Effector memory CD4-positive, alpha-beta T cell (primary cell): Measurements from ENCODE around the gene AP4B1.

Experiments
- DNase-seq, 3 donors: peaks; one replicate each; pipeline ENCODE4 v3.0.0-alpha.2; 2020
- H3K27ac ChIP-seq: 2 replicates; pipeline ENCODE4 v1.7.0; 2013; ENCODE audit warnings: mild to moderate bottlenecking, low read length, moderate library complexity; ENCODE audit not compliant: insufficient read depth, poor library complexity, severe bottlenecking
- H3K27me3 ChIP-seq: replicated peaks from 2 replicates; pipeline ENCODE4 v1.7.0; 2013; ENCODE audit warnings: mild to moderate bottlenecking, low read length; ENCODE audit not compliant: insufficient read depth, control insufficient read depth, poor library complexity, severe bottlenecking
- H3K36me3 ChIP-seq: 2 replicates; pipeline ENCODE4 v1.7.0; 2013; ENCODE audit warnings: mild to moderate bottlenecking, low read length, moderate library complexity; ENCODE audit not compliant: control insufficient read depth, insufficient read depth
- H3K4me1 ChIP-seq: 2 replicates; pipeline ENCODE4 v1.7.0; 2013; ENCODE audit warnings: low read length, mild to moderate bottlenecking; ENCODE audit not compliant: control insufficient read depth, insufficient read depth, poor library complexity, severe bottlenecking
- H3K4me3 ChIP-seq: 2 replicates; pipeline ENCODE4 v1.7.0; 2013; ENCODE audit warnings: low read length, low read depth, mild to moderate bottlenecking; ENCODE audit not compliant: insufficient read depth, poor library complexity, severe bottlenecking
- H3K9me3 ChIP-seq: 2 replicates; pipeline ENCODE4 v1.7.0; 2013; ENCODE audit warnings: mild to moderate bottlenecking, low read length, moderate library complexity; ENCODE audit not compliant: control insufficient read depth

Gene AP4B1

GRCh38 chr1:113849072-113849471 lies 55.5 kb downstream of the AP4B1 start:
- Histone ChIP-seq H3K4me1 (no peaks in the 10 kb centered on the region), H3K27ac (no peak overlapping the region), H3K36me3 (peaks cover 15% of the 10 kb centered on the region), H3K9me3 (no peaks in the 10 kb centered on the region), H3K4me3 (no peak overlapping the region), H3K27me3 (no peaks in the 10 kb centered on the region)
- no peak for DNase-seq

GRCh38 chr1:113846391-113847035 lies 58.1 kb downstream of the AP4B1 start:
- H3K36me3 ChIP-seq, result peaks cover 15% of the 10 kb centered on the region
- H3K27me3 ChIP-seq, result no peaks in the 10 kb centered on the region
- H3K4me1 ChIP-seq, result no peaks in the 10 kb centered on the region
- no peak for DNase-seq
- no peak overlapping the region for H3K4me3 ChIP-seq
- no peaks in the 10 kb centered on the region for H3K9me3 ChIP-seq
- no peak overlapping the region for H3K27ac ChIP-seq
